Measurements from ENCODE around the gene ACSS2.

ACSS2 gene

GRCh38 chr20:34915749-34916455 lies 39.5 kb downstream of the ACSS2 start:
- no peak for DNase-seq

DNA sequence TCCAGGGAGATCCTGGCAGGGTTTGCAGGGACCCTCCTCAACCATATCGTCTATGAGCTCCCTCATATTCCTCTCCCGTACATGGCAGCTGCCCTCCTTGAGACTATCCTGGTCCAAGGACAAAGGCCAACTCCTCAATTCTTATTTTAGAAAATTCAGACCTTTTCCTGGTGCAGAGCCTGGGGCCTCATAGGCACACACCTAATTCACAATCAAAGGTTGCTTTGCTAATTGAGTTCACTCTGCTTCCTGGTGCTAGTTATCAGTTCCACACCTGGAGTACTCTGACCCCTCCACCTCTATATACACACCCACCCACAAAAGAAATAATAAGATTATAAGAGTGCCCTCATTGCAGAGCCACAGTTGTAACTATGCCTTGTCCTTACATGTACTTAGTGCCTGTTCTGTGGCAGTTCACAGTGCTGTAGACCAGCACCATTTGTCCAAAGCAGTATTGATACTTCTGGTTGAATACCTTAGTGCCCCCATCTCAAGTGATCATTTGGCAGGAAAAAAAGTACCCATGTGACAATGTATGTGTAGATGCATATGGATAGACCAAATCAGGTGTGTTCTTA lies 40.5 kb downstream of the ACSS2 start:
- no peak for DNase-seq

- no peak for DNase-seq
These were observed 43.6 kb downstream of the ACSS2 start for GRCh38 chr20:34920055-34920454.

GRCh38 chr20:34921436-34921835 lies 45.0 kb downstream of the ACSS2 start:
- DNase-seq: no peak

DNA sequence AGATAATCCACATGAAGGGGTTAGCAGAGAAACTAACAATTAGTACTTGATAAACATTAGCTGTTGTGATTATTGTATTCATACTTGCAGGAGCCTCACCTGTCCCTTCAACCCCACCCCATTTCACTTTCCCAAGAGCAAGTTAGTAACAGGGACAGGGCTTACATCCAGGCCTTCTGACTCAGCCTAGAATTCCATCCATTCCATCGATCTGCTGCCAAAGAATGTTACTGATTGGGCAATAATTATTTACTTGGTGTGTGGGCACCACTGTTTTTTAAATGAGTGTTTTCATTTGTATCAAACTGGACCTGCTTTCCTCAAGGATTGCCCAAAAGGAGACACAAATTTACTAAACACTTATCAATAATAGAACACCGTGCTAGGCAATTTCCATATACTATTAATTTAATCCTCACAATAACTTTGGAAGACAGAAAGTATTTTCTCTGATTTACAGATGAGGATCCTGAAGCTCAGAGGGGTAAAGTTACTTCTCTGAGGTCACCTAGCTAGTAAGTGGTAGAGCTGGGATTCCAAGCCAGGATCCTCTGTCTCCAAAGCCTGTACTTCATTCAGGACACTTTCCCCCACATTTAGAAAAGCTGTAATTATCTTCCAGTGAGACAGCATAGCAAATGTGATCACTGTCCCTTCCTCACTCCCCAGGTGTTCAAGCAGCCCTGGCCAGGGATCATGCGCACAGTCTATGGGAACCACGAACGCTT lies 46.4 kb downstream of the ACSS2 start:
- DNase-seq: no peak

GRCh38 chr20:34923414-34923813 lies 47.0 kb downstream of the ACSS2 start:
- DNase-seq: no peak

DNA sequence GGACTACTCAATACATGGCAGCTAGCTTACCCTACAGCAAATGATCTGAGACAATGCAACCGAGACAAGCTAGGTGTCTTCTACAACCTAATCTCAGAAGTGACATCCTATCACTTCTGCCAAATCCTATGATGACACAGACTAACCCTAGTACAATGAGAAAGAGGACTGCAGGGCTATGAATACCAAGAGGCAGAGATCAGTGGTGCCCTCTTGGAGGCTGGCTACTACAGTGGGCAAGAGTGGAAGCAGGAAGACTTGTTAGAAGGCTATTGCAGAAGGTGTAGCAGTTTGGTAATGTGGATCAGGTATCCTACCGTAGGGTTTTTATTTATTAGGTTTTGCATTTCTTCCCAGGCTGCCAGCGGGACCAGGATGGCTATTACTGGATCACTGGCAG lies 48.9 kb downstream of the ACSS2 start:
- no peak for DNase-seq

GRCh38 chr20:34925981-34926380 lies 49.6 kb downstream of the ACSS2 start:
- DNase-seq: no peak

- DNase-seq: no peak
These were observed 50.2 kb downstream of the ACSS2 start for GRCh38 chr20:34926581-34926980.

GRCh38 chr20:34927736-34928135 lies 51.3 kb downstream of the ACSS2 start:
- DNase-seq: no peak

GRCh38 chr20:34928411-34928810 lies 52.0 kb downstream of the ACSS2 start:
- no peak for DNase-seq

GRCh38 chr20:34931771-34932170 lies 55.4 kb downstream of the ACSS2 start:
- no peak for DNase-seq

DNA sequence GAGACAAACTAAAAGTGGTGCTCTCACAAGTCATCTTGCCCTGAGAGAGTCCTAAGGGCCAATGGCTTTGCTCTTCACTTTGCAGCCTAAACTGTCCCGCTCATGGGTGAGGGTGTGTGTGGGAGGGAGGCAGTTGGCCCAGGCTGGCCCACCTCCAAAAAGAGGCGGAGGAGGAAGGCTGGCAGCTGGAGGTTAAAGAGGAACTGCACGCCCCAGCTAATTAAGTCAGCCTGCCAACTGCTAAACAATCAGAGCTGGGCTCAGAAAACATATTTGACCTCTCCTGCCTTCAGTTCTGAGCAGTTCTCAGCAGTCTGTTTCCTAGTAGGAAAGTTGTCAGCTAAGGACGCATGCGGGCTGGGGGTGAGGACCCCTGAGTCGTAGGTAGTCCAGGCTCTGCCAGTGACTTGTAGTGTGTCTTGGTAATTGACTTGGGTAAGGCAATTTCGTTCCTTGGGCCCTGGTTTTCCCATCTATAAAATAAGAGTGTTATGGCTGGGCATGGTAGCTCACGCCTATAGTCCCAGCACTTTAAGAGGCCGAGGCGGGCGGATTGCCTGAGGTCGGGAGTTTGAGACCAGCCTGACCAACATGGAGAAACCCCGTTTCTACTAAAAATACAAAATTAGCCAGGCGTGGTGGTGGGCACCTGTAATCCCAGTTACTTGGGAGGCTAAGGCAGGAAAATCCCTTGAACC lies 62.2 kb downstream of the ACSS2 start:
- DNase-seq: peak; percentile 10

DNA sequence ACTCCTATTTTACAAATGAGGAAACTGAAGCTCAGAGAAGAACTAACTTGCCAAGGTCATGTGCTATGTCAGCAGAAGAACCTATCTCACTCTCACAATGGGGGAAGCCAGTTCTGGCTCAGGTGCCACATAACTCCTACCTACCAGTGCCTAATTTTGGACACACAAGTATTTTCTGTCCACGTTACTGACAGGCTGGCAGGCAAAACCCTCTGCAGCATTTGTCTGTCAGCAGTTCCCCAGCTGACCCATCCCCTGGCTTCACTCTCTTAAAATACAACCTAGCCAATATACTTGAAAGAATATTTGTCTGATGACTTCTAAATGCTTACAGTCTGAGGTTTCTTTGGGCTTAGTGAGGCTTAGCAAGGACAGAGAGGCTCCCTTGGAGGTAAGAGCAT lies 63.7 kb downstream of the ACSS2 start:
- no peak for DNase-seq

- no peak for DNase-seq
These were observed 64.8 kb downstream of the ACSS2 start for GRCh38 chr20:34941226-34941625.

- no peak for DNase-seq
These were observed 65.9 kb downstream of the ACSS2 start for GRCh38 chr20:34942301-34942700.

- DNase-seq: no peak
These were observed 67.6 kb downstream of the ACSS2 start for GRCh38 chr20:34943808-34944567.

- DNase-seq: no peak
These were observed 69.1 kb downstream of the ACSS2 start for GRCh38 chr20:34945315-34946077.

DNA sequence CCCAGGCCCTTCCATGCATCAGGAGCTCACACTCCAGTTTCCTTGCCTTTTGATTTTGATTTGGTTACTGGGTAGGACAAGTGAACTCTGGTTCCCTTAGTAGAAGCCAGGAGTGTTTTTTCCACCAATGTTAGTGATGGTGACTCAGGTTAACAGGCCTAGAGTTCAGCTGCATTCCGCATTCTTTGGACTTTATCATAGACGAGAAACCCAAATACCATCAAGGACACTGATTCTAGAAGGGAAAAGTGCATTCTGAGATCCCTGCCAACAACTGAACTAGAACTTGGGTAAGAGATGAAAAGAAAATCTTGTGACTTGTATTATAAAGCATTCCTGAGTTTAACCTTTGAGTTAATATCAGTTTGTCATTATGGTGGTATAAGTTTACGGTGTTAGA lies 70.2 kb downstream of the ACSS2 start:
- DNase-seq: no peak

- DNase-seq: no peak
These were observed 70.9 kb downstream of the ACSS2 start for GRCh38 chr20:34947336-34947735.

GRCh38 chr20:34948030-34948429 lies 71.6 kb downstream of the ACSS2 start:
- no peak for DNase-seq

GRCh38 chr20:34949120-34949519 lies 72.7 kb downstream of the ACSS2 start:
- DNase-seq: no peak
